Amniotic stem cell (primary cell): Measurements from ENCODE around the gene ITIH3.

Source experiments
- DNase-seq: peaks from one replicate; lab custom pipeline; 2025; lab: John Stamatoyannopoulos, UW

Gene ITIH3

DNA sequence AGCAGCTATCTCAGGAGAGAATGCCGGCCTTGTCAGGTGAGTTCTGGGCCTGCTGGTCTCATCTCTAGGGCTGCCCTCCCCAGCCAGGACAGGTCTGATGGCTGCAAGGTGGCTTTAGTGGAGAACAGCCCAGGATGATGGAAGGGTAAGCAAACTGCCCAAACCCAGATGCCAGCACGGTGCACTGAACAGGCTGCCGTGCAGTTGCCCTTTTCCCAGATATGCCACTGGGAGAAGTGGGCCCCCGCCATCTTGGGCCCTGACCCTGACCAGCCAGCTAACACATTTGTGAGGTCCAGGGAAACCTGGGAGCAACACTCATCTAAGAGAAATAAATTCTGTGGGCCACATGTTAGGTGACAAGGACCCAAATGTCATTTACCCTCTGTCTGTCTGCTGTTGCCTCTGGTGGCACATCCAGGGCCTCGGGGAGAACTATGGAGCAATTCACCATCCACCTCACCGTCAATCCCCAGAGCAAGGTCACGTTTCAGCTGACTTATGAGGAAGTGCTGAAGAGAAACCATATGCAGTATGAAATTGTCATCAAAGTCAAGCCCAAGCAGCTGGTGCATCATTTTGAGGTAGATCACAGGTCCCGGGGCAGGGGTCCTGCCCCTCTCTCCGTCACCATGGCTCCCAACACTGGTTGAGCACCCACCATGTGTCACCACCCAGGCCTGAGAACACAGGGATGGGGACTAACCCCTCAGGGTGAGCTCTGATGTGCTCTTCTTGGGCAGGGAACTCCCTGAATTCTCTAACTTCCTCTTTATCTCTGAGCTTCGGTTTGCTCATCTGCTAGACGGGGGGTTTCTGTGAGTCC is 15.4 kb upstream of the ITIH3 start:
- no peak for DNase-seq

DNA sequence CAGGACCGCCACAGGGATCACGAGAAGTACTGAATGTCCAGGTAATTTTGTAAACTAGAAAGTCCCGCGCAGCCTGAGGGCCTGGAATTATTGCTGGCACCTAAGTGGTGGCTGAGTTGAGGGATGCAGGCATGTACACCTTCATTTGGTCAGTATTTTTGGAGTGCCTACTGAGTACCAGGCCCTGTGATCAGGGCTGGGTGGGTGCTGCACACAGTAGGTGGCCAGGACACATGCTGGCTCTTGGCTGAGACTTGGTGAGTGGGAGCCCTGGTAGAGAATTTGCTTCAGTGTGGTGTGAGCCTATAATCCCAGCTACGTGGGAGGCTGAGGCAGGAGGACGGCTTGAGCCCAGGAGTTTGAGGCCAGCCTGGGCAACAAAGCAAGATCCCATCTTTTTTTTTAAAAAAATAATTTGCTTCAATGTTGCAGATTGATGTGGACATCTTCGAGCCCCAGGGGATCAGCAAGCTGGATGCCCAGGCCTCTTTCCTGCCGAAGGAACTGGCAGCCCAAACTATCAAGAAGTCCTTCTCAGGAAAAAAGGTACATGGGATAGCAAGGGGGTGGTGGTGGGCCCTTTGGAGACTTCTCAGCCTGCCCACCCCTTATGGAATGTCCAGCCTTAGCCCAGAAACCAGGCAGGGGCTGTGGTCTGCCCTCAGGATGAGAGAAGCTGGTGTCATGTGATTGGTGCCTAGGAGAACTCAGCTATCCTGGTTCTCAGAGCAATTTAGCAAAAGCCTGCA is 14.6 kb upstream of the ITIH3 start:
- no peak for DNase-seq

DNA sequence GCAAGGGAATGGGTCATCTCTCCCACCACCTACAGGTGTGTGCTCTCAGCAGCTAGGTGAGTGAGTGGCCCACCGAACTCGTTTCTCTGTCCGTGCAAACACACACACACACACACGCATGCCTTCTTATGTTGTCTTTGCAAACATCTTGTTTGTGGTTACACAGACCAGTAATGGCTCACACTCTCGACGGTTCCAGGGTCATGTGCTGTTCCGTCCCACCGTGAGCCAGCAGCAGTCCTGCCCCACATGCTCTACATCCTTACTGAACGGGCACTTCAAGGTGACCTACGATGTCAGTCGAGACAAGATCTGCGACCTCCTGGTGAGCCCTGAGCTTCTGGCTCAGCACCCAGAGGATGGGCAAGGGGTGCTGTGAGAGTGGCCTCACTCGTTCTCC is 12.9 kb upstream of the ITIH3 start:
- DNase-seq, result no peak

DNA sequence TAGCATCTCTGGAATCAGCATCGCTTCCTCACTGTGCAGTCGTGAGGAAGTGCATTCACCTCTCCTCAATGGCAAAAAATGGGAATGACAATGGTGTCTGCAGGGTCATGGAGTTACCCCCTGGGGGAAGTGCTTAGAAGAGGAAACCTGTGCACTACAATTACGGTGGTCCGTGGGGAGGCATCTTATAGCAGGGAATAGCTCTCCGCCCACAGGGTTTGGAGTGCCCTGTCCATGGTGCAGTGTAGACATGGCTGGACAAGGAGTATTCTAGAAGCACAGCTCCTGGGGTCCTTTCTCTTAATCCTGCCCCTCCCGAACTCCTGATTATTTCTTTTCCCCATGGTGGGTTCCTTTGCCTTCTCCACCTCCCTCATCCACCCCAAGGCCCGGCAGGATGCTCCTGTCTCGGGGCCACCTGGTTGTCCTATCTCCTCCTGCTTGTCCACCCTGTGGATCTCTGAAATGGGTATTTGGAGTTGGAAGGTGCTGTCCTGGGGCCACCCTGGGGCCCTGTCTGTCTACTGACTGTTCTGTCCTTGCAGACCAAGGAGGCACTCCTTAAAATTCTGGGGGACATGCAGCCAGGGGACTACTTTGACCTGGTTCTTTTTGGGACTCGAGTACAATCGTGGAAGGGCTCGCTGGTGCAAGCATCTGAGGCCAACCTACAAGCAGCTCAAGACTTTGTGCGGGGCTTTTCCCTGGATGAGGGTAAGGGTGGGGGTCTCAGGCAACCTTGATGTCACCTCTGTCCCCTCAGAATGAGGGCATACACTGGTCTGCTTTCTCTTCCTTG is 12.0 kb upstream of the ITIH3 start:
- DNase-seq, result no peak

DNA sequence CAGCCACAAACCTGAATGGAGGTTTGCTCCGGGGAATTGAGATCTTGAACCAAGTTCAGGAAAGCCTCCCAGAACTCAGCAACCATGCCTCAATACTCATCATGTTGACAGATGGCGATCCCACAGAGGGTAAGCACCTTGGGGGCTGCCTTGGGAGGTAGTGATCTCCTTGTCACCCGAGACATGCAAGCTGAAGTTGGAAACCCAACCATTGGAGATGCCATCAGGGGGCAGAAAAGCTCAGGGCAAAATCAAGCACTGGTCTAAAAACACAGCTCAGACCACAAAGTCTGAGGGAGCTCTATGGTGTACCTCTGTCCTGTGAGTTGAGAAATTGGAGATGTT is 11.4 kb upstream of the ITIH3 start:
- DNase-seq, result no peak

DNA sequence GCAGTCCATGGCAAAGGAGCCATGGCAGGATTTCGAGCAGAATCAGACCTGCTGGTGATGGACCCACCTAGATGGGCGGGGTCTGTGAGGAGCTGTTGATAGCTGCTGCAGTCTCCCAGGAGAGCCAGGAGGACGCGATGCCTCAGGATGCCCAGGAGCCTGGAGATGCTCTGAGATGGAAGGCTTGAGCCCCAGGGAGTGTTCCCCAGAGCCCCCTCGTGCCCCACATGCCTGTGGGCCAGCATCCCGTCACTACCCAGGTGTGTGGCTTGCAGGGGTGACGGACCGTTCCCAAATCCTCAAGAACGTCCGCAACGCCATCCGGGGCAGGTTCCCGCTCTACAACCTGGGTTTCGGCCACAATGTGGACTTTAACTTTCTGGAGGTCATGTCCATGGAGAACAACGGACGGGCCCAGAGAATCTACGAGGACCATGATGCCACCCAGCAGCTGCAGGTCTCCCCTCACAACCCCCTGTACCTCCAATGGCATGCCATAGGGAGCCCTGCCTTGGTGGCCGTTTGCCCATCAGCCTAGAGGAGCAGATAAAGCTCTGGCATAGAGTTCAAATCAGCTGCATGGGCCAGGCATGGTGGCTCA is 10.5 kb upstream of the ITIH3 start:
- DNase-seq, result no peak

DNA sequence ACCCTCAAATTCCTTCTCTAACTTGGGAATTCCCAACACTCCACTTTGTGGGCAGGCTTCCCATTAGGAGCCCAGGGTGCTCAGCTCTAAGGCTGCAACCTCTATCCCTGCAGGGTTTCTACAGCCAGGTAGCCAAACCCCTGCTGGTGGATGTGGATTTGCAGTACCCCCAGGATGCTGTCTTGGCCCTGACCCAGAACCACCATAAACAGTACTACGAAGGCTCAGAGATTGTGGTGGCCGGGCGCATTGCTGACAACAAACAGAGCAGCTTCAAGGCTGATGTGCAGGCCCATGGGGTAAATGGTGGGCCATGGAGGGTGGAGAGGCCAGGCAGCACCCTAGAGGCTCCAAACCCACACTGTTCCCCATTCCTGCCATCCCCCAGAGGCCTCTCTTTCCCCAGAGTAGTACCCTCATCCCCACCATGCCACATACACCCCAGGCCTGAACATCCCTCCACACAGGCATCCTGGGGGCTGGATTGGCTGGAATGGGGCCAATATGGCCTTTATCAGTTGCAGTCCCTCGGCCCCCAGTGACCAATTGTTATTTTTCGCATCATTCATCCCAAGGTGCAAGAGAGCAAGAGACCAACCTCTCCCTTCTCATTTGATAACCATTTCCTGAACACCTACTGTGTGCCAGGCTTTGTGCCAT is 9.5 kb upstream of the ITIH3 start:
- no peak for DNase-seq

DNA sequence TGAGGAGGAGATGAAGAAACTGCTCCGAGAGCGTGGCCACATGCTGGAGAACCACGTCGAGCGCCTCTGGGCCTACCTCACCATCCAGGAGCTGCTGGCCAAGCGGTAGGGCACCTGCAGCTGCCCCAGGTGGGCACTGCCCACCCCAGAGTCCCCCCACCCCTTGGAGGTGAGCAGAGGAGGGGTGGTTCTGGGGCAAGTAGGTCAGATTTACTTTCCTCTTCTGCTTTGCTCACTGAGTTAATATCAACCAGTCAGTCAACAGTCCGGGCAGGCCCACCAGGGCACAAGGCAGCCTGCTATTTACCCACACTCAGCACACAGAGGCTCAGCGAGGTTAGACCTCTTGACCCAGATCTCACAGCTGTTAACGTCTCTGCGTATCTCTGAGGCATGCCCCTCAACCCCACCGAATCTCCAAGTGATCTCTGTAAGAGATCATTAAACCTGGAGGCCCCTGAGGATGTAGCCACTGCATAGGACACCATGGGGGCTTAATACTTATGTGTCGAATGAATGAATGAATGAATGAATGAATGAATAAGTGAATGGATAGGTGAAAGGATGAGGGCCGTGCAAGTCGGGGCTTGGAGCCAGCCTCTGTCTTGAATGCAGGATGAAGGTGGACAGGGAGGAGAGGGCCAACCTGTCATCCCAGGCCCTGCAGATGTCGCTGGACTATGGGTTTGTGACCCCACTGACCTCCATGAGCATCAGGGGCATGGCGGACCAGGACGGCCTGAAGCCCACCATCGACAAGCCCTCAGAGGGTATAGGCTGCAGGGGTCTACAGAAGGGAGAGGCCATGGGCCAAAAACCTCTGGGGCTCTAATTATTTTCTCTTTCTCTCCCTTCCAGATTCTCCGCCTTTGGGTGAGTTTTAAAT is 8.0 kb upstream of the ITIH3 start:
- no peak for DNase-seq

DNA sequence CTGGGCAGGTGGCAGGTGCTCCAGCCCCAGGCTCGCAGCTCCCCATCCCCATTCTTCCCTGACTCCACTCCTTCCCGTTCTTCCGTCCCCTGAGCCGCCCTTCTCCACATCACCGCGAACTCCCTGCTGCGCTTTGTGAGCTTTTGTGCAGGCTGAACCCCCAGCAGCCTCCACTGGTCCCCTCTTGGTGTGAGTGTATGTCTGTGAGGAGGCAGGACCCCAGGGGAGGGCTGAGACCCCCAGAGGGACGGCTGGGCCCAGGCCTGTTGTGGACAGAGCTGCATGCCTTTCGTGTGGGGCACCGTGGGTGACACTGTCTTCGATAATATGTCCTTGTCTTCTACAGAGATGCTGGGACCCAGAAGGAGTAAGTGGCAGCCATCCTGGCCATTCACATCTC is 7.3 kb upstream of the ITIH3 start:
- DNase-seq, result no peak

DNA sequence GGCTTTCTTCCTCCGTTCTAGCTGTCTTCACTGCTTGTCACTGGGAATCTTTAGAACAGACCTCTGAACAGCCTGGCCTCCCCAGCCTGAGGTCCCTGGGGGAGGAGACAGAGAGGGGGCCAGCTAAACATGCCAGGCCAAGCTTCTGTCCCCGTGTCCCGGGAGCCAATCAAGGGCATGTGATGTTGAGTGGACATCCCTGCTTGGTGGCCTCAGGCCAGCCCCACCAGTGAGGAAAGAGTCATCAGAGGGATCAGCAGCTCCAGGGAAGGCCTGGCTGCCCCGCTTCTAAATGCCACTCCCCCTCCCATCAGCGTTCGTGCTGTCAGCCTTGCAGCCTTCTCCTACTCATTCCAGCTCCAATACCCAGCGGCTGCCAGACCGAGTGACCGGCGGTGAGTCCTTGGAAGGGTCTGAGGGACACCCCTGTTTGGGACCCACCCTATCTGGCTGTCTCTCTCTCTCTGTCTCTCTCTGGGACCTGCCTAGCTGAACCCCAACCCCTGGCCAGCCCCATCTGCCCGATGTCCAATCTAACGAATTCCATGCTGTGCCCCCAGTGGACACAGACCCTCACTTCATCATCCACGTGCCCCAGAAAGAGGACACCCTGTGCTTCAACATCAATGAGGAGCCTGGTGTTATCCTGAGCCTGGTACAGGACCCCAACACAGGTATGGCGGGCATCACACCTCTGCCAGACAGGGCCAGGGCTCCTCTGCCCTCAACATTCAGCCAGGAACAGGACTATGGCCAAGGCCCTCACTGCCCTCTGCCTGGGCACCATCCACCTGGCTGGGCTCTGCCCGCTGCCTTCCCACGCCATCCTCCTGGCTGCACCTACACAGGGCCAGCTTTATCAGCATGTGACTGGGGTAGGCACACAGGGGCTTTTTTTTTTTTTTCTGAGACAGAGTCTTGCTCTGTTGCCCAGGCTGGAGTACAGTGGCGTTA is 6.6 kb upstream of the ITIH3 start:
- no peak for DNase-seq

DNA sequence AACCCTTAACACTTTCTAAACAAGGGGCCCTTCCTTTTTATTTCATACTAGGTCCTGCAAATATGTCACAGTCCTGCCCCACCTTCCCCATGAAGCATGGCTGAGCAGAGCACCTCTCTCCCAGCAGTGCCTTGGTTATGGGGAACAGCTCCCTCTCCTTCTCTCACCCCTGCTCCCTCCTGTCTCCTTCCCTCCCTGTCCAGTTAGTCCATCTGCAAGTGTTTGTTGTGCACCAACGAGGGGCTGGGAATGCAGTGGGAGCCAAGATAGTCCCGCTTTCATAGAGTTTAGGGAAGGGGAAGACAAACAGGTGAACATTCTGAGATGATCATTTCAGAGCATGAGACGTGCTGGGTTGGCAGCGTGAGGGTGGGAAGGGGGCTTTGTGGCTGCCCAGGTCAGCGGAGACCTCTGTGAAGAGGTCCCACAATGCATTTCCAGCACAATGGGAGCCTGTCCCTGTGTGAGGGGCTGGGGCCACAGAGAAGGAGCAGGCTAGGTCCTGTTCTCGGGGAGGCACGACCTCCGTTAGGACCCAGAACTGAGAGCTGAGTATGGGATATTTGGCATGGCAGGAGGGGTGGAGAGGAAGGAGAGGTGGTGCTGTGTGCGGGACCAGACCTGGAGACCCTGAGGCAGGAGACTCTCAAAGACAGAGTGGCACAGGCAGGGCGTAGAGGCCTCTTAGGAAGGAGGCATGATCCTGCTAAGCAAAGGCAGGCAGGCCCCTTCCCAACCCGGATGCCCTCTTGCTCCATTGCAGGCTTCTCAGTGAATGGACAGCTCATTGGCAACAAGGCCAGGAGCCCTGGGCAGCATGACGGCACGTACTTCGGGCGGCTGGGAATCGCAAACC is 5.5 kb upstream of the ITIH3 start:
- no peak for DNase-seq

DNA sequence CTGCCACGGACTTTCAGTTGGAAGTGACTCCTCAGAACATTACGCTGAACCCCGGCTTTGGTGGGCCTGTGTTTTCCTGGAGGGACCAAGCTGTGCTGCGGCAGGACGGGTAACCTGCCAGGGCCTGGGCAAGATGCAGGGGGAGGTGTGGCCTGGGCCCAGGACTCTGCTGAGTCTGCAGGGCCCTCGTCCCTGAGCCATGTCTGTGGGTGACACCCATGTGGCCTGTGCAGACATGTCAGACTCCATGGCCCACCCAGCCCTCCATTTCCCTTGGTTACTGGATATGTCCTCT is 4.9 kb upstream of the ITIH3 start:
- DNase-seq, result no peak

DNA sequence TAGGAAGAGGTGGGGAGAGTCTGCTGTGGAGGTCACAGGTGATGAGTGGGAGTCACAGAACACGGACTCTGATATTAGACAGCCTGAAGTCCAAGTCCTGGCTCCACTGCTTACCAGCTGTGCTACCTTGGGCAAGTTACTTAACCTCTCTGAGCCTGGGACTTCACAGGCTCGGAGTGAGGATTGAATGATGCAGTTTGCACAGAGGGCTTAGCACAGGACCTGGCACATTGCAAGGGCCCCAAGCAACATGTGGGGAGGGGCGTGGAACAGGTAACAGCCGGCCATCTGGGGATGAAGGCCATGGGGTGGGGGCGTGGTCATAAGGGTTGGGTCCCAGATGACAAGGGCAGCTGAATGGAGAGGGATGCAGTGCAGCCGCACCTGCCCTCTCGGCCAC is 4.3 kb upstream of the ITIH3 start:
- DNase-seq, result no peak

DNA sequence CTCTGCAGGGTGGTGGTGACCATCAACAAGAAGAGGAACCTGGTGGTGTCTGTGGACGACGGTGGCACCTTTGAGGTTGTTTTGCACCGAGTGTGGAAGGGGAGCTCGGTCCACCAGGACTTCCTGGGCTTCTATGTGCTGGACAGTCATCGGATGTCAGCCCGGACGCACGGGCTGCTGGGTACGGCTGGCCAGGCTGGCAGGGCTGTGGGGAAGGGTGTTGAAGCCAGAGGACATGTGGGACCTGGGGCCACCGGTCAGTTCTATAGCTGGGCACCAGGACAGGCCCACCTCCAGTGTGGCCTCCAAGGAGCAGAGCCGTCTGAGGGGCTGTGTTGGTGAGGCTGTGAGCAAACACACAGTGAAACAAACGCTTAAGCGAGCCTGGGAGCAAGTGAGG is 3.9 kb upstream of the ITIH3 start:
- DNase-seq, result no peak

DNA sequence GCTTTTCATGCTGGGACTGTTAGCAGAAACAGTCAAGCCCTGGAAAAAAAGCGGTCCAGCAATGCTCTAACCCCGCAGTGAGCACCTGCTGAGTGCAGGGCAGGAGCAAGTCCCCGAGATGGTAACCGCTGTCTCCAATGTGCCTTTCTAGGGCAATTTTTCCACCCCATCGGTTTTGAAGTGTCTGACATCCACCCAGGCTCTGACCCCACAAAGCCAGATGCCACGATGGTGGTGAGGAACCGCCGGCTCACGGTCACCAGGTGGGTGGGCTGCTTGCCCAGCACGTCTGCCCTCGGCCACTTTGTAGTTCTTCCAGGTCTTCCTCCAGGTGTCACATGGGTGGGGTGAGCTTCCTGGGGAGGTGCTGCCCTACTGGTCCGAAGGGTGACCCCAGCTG is 3.2 kb upstream of the ITIH3 start:
- DNase-seq, result no peak

DNA sequence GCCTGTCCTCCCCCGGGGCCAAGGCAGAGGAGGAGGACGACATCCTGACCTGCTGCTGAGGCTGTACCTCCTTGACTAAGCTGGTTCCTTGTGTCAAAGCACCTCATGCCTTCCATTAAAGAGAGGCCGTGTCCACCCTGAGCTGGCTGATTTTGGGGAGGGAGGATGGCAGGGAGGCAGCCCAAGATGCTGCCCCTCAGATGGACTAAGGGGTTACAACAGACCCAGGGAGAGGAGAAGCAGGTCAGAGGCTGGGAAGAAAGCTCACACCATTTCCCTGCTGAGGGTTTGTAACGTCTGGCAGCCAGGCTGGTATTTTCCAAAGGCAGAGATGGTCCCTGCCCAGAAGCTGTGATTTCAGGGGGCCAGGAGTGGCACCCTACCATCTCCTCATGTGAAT is 2.7 kb upstream of the ITIH3 start:
- no peak for DNase-seq

DNA sequence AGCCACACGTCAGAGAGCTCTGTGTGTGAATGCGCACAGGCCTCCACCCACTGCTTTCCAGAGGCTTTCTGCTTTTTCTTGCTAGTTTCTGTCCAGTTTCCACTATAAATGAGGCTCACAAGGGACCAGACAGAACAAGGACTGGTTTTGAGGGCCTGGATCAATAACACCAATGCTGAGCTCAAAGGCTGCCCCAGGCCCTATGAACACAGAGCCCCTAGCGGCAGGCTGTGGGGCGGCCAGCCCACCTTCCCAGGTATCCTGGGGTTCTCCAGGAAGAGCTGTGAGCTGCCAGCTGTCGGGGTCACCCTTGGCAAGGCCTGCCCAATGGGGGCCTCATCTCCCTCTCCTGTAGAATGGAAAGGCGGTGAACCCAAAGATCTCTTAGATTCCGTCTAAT is 2.2 kb upstream of the ITIH3 start:
- DNase-seq, result no peak

DNA sequence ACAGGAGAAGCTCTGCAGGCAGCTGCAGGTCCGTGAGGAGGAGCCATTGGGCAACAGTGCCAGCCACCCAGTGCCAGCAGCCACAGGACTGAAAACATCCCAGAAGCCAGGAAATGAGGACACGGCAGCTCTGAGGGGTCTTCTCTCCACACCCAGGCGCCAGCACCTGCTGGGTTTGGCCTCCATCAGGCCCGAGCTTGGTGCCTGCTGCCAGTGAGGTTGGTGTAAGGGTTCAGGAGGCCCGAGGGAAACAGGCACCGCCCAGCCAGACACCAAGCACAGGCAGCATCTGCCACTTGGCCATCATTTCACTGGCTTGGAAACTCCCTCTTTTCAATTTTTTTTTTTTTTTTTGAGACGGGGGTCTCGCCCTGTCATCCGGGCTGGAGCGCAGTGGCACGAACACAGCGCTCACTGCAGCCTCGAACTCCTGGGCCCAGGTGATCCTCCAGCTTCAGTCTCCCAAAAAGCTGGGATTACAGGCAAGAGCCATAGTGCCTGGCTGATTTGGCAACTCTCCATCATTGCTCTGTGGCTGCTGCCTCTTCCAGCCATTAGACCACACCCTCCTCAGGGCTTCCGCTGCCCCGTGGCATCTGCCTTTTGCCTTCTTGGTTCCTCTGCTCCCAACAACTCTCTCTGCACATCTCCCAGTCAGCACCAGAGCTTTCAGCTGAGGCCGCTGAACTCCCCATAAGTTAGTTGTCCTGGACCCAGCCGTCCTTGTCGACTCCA is 1.5 kb upstream of the ITIH3 start:
- no peak for DNase-seq
